ENCODE measurements around the gene POLR3GL. TPM values are rescaled to one million over a fixed set of nuclear protein-coding genes. Genes with fewer than 3 reads are reported as not detected.
A peak's percentile ranks its signal among the peaks of the same experiment; 100 is the strongest.

POLR3GL gene
- total RNA-seq, 3 donors from 2014 or later = 11.7 to 14.5 (median 13.9) TPM

DNA sequence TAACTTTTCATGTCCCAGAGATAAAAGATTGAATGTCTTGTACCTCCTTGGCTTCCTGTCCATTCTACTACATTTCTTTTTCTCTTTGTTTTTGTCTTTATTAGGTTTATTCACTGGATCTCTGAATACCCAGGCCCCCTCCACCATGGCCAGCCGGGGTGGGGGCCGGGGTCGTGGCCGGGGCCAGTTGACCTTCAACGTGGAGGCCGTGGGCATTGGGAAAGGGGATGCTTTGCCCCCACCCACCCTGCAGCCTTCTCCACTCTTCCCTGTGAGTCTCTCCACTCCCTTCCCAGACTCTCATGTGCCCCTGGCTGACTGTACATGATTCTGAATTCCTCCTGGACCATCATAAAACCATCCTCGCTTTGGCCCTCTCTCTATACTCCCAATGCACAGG, 10.2 kb downstream of the POLR3GL start:
- no peak for ATAC-seq
- Mint-ChIP-seq H3K9me3 (no peaks in the 10 kb centered on the region), H3K36me3 (ENCODE audit: insufficient read depth) (no peaks in the 10 kb centered on the region), H3K4me1 (ENCODE audit: low read depth) (peaks cover 19% of the 10 kb centered on the region), H3K27me3 (ENCODE audit: low read depth) (no peaks in the 10 kb centered on the region), H3K4me3 (no peak overlapping the region)
- DNase-seq = no peak

DNA sequence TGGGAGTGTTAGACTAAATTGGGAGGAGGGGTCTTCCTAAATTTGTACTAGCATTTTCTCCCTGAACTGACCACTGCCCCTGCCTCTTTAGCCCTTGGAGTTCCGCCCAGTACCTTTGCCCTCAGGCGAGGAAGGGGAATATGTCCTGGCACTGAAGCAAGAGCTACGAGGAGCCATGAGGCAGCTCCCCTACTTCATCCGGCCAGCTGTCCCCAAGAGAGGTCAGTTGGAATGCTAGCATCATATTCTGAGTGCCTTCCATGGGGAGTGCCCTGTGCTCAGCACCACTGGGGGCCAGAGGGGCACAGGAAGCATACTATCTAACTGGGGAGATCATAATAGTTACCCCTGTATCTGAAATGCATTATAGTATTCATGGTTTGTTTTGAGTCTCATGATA, 10.7 kb downstream of the POLR3GL start:
- H3K27me3 Mint-ChIP-seq (ENCODE audit: low read depth) = no peaks in the 10 kb centered on the region
- H3K36me3 Mint-ChIP-seq (ENCODE audit: insufficient read depth) = no peaks in the 10 kb centered on the region
- H3K4me3 Mint-ChIP-seq = no peak overlapping the region
- peaks cover 18% of the 10 kb centered on the region for H3K4me1 Mint-ChIP-seq (ENCODE audit: low read depth)
- DNase-seq = no peak
- no peaks in the 10 kb centered on the region for H3K9me3 Mint-ChIP-seq
- no peak for ATAC-seq

DNA sequence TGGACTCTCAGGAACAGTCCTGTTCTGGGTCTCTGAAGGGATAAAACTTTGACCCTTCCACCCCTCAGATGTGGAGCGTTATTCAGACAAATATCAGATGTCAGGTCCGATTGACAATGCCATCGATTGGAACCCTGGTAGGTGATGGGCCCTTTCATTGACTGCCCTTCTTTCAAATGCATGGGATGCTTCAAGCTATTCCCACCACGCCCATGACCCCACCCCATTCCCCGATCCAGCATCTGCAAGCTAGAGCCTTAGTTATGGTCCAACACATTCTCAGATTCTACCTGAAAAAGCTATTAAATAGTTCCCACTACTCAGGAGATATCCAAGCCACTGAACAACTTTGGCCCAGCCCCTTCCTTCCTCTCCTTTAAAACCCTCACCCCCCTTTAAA, 12.5 kb downstream of the POLR3GL start:
- Mint-ChIP-seq H3K4me1 (ENCODE audit: low read depth) (peaks cover 14% of the 10 kb centered on the region), H3K36me3 (ENCODE audit: insufficient read depth) (no peaks in the 10 kb centered on the region), H3K9me3 (no peaks in the 10 kb centered on the region), H3K27me3 (ENCODE audit: low read depth) (no peaks in the 10 kb centered on the region), H3K4me3 (no peak overlapping the region)
- no peak for ATAC-seq
- no peak for DNase-seq

DNA sequence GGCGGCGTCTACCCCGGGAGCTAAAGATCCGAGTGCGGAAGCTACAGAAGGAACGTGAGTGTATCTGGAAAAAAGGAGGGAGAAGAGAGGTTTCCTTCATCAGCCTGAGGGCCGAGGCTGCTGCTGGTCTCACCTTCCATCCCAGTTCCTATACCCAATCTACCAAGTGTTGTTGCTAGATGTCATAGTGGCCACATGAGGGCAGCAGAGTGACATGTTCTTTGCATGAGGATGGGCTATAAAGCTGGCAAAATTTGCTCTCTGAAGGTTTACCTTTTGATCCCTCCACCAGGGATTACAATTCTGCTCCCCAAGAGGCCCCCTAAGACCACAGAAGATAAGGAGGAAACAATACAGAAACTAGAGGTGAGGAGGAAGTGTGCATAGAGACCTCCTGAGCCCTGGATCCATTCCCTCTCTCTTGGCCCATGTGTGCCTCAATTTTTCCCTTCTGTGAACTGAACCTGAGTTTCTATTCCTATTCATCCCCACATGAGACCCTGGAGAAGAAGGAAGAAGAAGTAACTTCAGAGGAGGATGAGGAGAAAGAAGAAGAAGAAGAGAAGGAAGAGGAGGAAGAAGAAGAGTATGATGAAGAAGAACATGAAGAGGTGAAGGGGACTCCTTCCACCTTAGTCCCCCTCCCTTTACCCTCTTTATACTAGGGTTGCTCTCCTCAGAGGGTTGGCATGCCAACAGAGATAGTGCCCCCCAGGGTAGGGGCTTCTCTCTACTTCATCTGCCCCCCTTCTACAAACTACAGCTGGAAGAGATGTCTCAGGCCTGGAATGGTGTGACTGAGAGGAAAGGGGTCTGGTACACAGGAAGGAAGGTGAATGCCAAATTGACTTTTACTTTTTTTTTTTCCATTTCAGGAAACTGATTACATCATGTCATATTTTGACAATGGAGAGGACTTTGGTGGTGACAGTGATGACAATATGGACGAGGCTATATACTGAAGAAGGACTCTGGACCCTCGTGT, 13.3 kb downstream of the POLR3GL start:
- H3K27me3 Mint-ChIP-seq (ENCODE audit: low read depth) = no peaks in the 10 kb centered on the region
- DNase-seq (peak; percentile 66), ATAC-seq (peak; percentile 42 to 54)
- peaks cover 11% of the 10 kb centered on the region for H3K4me1 Mint-ChIP-seq (ENCODE audit: low read depth)
- H3K4me3 Mint-ChIP-seq = no peak overlapping the region
- H3K9me3 Mint-ChIP-seq = no peaks in the 10 kb centered on the region
- H3K36me3 Mint-ChIP-seq (ENCODE audit: insufficient read depth) = no peaks in the 10 kb centered on the region

DNA sequence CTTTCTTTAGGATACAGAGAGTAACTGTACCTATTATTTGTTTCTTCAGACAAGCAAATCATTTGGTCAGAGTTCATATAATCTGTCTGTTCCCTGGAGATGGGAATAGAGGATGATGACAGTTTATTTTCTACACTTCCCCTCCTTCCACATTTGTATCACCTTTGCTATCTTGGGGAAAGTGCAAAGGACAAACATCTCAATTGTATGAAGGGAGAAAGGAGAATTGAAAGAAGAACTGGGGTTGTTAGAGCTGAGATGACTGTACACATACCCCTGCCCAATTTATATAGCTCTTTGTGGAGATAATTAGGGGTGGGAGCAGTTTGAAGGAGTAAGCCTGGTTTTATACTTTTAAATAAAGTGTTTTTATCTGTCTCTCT, 14.0 kb downstream of the POLR3GL start:
- no peaks in the 10 kb centered on the region for H3K27me3 Mint-ChIP-seq (ENCODE audit: low read depth)
- no peak for DNase-seq
- H3K4me3 Mint-ChIP-seq = no peak overlapping the region
- no peaks in the 10 kb centered on the region for H3K36me3 Mint-ChIP-seq (ENCODE audit: insufficient read depth)
- ATAC-seq = no peak
- H3K4me1 Mint-ChIP-seq (ENCODE audit: low read depth) = peaks cover 7% of the 10 kb centered on the region
- H3K9me3 Mint-ChIP-seq = no peaks in the 10 kb centered on the region

DNA sequence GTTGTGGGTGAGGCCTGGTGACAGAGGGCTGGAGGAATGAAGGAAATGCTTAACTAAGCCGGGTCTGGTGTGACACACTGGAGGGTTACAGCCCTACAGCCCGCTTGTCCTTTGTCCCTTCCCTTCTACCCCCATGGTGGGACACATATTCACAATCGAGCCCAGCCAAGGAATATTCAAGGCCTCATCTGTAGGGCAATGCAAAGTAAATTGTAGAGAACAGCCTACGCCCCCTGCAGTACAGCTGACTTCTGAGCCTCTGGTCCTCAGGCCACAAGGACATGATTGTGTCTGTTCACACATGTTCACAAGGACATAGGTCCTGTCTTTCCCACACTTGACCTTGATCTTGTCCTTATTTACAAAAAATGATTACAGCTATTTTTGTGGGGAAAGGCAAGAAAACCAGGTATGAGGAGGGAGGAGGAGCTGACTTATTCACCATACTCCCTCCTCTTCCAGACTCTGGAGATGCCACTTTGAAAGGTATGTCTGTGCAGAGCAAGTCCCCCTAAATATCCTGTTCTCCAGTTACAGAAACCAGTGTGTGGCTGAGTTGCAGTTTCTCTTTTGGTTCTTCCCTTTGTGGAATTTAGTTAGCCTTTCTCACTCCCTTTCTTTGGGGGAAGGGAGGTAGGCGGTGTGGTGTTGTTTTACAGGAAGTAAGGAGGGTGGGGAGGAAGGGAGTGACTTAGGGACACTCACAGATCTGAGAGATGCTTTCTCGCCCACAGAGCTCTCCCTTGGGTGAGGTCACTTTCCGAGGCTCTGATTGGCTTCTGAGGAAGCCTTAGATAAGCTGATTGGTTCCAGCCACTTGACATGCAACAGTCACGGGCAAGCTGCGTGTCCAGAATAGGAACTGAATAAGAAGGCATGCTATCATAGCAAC, 14.6 kb downstream of the POLR3GL start:
- no peaks in the 10 kb centered on the region for H3K9me3 Mint-ChIP-seq
- ATAC-seq = peak; percentile 87 to 88
- no peaks in the 10 kb centered on the region for H3K27me3 Mint-ChIP-seq (ENCODE audit: low read depth)
- no peak overlapping the region for H3K4me3 Mint-ChIP-seq
- H3K4me1 Mint-ChIP-seq (ENCODE audit: low read depth) = peaks cover 6% of the 10 kb centered on the region
- H3K36me3 Mint-ChIP-seq (ENCODE audit: insufficient read depth) = no peaks in the 10 kb centered on the region
- DNase-seq = peak; percentile 64

DNA sequence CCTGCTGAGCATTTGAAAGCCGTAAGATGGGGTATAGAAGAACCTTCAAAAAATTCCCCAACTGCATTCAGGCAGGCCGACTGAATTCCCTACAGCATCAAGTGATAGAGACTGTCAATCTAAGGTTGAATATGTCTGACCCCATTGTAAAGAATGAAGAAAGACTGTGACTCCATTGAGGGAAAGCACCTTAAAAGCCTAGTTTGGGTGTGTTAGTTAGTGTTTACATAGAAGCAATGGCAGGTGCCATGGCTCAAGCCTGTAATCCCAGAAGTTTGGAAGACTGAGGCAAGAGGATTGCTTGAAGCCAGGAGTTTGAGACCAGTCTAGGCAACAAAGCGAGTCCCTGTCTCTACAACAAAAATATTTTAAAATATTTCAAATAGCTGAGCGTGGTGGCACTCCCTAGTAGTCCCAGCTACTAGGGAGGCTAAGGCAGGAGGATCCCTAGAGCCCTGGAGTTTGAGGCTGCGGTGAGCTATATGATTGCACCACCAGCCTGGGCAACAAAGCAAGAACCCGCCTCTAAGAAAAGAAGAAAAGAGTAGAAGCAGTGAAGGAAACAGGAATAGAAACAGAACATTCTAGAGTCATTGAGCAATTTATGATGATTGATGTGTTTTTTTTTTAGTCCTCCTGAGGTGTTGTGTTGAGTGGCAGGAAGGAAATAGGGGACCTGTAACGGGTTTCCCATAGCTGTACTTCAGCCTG, 15.4 kb downstream of the POLR3GL start:
- no peak for DNase-seq
- Mint-ChIP-seq H3K4me3 (no peak overlapping the region), H3K27me3 (ENCODE audit: low read depth) (no peaks in the 10 kb centered on the region)

DNA sequence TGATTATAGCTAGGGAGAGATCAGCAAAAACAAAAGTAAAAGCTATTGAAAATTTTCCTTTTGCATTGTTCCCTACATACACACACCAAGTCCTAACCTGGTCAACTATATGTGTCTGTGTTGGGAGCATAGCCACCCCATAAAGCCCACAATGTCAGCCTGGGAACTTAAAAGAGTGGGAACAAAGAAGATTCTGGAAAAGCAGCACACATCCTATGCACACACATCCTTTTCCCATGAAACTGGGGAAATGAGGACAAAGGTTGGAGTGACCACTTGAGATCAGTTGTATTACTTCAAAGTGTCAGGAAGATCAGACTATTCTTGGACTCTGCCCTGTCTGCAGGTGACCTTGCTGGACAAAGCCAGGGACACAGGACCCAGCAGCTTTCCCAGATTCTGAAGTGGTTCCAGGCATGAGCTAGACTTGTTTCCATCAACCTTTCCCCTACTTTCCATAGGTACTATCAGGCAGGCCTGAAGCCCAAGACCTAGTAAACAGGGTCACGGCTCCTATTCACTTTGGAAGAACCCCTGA, 16.0 kb downstream of the POLR3GL start:
- no peak for DNase-seq
- H3K27me3 Mint-ChIP-seq (ENCODE audit: low read depth) = no peaks in the 10 kb centered on the region
- no peak for ATAC-seq
- no peaks in the 10 kb centered on the region for H3K36me3 Mint-ChIP-seq (ENCODE audit: insufficient read depth)
- H3K9me3 Mint-ChIP-seq = no peaks in the 10 kb centered on the region
- no peak overlapping the region for H3K4me3 Mint-ChIP-seq
- H3K4me1 Mint-ChIP-seq (ENCODE audit: low read depth) = peaks cover 13% of the 10 kb centered on the region

More for the DNA sequence above, 15.4 kb downstream of the POLR3GL start:
- H3K4me1 Mint-ChIP-seq (ENCODE audit: low read depth) = peaks cover 8% of the 10 kb centered on the region
- peak; percentile 4 to 10 for ATAC-seq
- H3K36me3 Mint-ChIP-seq (ENCODE audit: insufficient read depth) = no peaks in the 10 kb centered on the region
- no peaks in the 10 kb centered on the region for H3K9me3 Mint-ChIP-seq

DNA sequence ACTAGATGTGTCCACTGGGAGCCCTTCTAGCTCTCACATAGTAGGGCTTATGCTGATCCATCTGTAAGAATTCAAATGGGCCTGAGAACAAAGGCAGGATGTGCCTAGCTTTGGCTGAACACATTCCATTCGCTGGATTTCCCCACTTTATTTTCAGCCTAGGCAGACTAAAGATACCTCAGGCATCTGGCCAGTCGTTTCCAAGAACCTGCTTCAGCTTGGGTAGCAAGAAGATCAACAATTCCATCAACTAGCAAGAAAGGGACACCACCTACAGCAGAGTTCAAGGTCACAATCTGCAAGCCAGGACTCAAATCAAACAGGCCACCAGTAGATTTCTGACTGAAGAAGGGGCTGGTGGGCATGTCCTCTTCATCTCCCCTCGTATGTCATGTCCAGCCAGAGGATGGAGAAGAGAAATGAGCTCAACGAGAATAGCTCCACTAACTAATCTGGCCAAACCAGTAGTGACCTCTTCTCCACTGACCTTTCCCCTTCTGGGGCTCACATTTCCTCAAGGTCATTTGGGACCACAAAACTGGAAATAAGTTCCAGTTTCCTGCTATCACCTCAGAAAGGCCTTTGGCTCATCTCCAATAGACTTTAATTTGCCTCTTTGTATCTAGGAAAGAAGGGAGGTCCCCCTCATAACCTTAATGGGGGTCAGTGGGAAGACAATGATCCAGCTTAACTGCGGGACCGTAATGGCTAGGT, 17.7 kb downstream of the POLR3GL start:
- H3K9me3 Mint-ChIP-seq = no peaks in the 10 kb centered on the region
- H3K27me3 Mint-ChIP-seq (ENCODE audit: low read depth) = no peaks in the 10 kb centered on the region
- ATAC-seq (no peak), DNase-seq (no peak)
- peaks cover 19% of the 10 kb centered on the region for H3K4me1 Mint-ChIP-seq (ENCODE audit: low read depth)
- no peaks in the 10 kb centered on the region for H3K36me3 Mint-ChIP-seq (ENCODE audit: insufficient read depth)
- no peak overlapping the region for H3K4me3 Mint-ChIP-seq

DNA sequence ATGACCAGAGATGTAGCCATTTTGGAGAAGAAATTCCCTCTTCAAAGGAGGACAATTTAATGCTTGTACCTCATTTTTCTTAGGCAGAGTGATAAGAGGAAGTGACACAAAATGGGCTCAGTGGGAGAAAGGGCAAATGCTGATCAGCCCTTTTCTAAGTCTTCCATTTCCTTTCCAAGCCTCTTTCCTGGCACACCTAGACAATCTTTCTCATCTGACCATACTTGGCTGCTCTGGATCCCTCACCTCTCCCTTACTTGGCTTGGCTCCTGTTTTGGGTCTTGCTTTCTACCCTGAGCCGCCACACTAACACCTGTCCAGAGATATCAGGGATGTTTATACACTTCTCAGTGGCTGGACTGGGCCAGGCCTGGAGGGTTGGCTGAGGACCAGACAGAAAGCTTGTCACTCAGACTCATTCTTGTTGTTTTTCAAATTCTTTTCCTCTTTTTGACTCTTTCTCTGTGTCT, 18.8 kb downstream of the POLR3GL start:
- ATAC-seq = no peak
- no peak for DNase-seq
- Mint-ChIP-seq H3K9me3 (no peaks in the 10 kb centered on the region), H3K4me3 (no peak overlapping the region), H3K4me1 (ENCODE audit: low read depth) (peaks cover 25% of the 10 kb centered on the region), H3K27me3 (ENCODE audit: low read depth) (no peaks in the 10 kb centered on the region), H3K36me3 (ENCODE audit: insufficient read depth) (no peaks in the 10 kb centered on the region)

DNA sequence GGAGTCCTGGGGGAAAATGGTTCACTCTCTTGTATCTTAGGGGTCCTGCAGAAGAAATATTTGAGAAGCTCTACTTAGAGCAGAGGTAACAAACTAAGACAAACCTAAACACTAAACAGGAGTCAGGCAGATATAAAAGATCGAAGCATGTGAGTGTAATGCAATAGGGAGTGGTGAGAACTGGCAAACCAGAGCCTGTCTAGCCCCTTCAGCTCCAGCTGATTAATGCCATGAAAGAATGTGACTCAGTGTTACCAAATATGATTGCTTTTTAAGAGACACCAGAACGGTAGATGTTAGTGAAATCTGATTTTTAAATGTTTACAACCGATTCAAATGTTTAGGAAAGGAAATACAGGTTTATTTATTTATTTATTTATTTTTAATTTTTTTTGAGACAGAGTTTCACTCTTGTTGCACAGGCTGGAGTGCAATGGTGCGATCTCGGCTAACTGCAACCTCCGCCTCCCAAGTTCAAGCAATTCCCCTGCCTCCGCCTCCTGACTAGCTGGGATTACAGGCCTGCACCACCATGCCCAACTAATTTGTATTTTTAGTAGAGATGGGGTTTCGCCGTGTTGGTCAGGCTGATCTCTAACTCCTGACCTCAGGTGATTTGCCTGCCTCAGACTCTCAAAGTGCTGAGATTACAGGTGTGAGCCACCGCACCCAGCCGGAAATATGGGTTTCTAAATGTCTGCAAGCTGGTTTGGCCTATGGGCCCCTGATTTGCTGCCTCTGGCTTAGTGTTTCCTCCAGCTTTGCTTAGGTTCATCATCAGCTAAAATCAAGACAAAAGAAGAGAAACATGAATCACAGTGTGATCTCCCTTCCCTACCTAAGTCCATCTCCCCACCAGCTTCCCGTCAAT, 19.7 kb downstream of the POLR3GL start:
- Mint-ChIP-seq H3K36me3 (ENCODE audit: insufficient read depth) (no peaks in the 10 kb centered on the region), H3K9me3 (no peaks in the 10 kb centered on the region), H3K4me1 (ENCODE audit: low read depth) (peaks cover 32% of the 10 kb centered on the region), H3K4me3 (peak overlapping the region; percentile 3), H3K27me3 (ENCODE audit: low read depth) (no peaks in the 10 kb centered on the region)
- DNase-seq (no peak), ATAC-seq (no peak)

DNA sequence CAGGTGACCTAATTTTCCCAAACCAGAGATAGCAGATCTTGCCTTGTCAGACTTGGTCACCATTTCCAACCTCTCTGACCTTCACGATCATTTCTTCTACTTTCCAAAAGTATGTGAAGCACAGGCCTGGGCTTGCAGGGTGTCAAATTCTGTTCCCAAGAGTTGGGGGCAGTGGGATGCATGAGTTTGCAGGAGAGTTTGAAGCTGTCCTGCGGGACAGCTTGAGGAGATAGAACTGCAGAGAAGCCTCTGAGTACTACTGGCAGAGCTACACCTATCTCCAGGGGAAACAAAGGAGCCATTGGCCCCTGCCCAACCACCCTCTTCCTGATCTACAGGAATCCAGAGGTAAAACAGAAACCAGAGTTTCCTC, 20.6 kb downstream of the POLR3GL start:
- peaks cover 32% of the 10 kb centered on the region for H3K4me1 Mint-ChIP-seq (ENCODE audit: low read depth)
- H3K4me3 Mint-ChIP-seq = no peak overlapping the region
- H3K27me3 Mint-ChIP-seq (ENCODE audit: low read depth) = no peaks in the 10 kb centered on the region
- no peak for DNase-seq
- no peaks in the 10 kb centered on the region for H3K9me3 Mint-ChIP-seq
- no peaks in the 10 kb centered on the region for H3K36me3 Mint-ChIP-seq (ENCODE audit: insufficient read depth)
- ATAC-seq = no peak

Measured in activated T-cell treated with anti-CD3 and anti-CD28 coated beads, Interleukin-2, amount 50 U/mL, for 4 hours (primary cell).